Esophagus mucosa (tissue), 1 donor: ENCODE measurements around the gene CTDSPL. TPM values are rescaled to one million over a fixed set of nuclear protein-coding genes. Genes with fewer than 3 reads are reported as not detected.

ENCODE experiments used
- ATAC-seq: fragments of 200-7000 bp; cut with Tn5 transposase; one replicate; pipeline ENCODE4 v1.9.1; 2020
- total RNA-seq: library from RNA; stranded (reverse); gene quantifications from one replicate; pipeline ENCODE4 v1.2.4, GENCODE V29; 2023
- donor health status: DM: yes; HTN: yes; CAD: no.

The CTDSPL gene
- total RNA-seq, 1 donor from 2014 or later, result 27.2 TPM

GRCh38 chr3:37988931-37989525, 127.3 kb downstream of the CTDSPL start:
- ATAC-seq, result no peak

DNA sequence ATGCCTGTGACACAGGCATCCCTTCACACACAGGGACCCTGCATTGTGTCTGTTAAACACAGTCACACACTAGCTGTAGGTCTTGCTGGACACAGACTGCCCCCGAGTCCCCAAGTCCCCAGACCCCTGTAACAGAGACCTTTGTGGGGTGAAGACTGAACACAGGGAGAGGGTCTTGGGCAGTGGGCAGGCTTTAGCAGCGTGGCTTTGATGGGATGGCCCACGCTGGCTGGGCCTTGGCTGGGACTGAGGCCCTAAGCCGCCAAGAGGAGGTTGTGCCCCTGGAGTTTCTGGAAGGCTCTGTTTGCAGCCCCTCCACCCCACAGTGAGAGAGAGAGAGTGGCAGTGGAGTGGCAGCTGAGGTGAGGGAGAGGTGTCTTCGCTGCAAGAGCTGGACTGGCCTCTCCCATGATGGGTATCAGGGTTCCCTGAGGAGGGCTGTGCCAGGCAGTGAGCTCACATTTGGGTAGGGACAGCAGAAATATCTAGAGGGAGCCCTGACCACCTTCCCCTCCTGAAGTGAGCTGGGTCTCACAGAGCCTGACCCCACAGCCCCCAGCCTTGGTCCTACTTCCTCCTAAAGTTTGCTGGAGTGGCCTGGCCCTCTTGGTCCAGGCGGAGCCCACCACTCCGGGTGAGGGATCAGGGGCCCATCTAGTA, 128.3 kb downstream of the CTDSPL start:
- ATAC-seq, result no peak

DNA sequence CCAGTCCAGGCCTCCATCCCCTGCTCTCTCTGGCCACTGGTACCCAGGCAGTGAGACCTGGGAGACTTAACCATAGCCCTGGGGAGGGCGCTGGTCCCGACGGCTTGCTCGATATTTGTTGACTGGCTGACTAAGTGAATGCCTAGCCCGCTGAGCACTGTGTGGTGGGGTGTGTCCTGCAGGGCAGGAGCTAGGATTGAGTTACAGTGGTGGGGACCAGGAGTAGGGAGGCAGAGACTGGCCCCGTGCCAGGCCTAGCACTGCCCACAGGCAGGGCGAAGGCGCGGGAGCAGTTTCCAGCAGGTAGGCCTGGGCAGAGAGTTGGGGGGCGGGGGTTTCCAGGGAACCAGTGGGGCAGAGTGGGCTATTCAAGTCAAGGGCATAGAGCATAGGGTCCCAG, 128.8 kb downstream of the CTDSPL start, which contains the start of gene VILL:
Gene VILL, plus strand, starts transcription at position 260 of the 400 bp plus-strand sequence. CDS start 2,887 bp downstream, outside the sequence.
- ATAC-seq, result peak; percentile 31

GRCh38 chr3:37991109-37991508, 129.4 kb downstream of the CTDSPL start:
- ATAC-seq, result no peak

GRCh38 chr3:37991823-37992222, 130.1 kb downstream of the CTDSPL start:
- no peak for ATAC-seq

DNA sequence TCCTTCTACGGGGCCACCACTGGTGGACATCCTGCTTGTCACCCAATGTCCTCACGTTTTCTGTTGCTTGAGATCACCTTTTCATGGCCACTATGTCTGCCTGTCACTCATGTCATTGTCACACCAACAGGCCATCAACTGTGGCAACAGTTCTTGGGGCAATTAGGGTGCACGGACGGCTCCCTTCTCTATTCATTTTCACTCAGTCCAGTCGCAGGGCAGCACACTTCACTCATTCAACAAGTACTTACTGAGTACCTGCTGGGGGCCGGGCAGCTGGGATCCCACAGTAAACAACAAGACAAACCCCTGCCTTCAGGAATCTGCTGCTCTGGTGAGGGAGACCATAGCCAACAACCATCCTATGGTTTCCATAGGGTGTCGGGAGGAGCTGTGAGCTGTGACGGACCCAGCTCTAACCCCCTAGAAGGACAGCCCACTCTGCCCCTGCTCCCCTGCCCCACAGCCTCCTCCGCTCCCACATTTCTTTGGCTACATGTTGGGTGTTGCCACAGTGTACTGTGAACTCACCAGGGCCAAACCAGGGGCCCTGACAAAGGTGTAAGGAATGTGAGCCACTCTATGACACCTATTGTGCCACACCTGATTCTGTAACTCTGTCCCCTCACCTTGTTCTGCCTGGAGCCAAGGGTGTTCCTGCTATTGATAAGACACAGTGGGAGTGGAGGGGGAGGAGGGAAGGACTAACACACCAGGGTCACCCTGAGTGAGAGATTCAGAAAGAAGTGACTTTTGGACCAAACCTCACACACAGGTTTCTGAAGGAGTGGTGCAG, 130.8 kb downstream of the CTDSPL start:
- peak; percentile 78 for ATAC-seq

- ATAC-seq, result no peak
Observed at GRCh38 chr3:37993067-37993455, 131.4 kb downstream of the CTDSPL start.

GRCh38 chr3:37993460-37993819, 131.8 kb downstream of the CTDSPL start:
- ATAC-seq, result no peak

GRCh38 chr3:37993820-37994638, 132.3 kb downstream of the CTDSPL start:
- ATAC-seq, result peak; percentile 16

GRCh38 chr3:37994639-37994972, 132.9 kb downstream of the CTDSPL start:
- no peak for ATAC-seq

DNA sequence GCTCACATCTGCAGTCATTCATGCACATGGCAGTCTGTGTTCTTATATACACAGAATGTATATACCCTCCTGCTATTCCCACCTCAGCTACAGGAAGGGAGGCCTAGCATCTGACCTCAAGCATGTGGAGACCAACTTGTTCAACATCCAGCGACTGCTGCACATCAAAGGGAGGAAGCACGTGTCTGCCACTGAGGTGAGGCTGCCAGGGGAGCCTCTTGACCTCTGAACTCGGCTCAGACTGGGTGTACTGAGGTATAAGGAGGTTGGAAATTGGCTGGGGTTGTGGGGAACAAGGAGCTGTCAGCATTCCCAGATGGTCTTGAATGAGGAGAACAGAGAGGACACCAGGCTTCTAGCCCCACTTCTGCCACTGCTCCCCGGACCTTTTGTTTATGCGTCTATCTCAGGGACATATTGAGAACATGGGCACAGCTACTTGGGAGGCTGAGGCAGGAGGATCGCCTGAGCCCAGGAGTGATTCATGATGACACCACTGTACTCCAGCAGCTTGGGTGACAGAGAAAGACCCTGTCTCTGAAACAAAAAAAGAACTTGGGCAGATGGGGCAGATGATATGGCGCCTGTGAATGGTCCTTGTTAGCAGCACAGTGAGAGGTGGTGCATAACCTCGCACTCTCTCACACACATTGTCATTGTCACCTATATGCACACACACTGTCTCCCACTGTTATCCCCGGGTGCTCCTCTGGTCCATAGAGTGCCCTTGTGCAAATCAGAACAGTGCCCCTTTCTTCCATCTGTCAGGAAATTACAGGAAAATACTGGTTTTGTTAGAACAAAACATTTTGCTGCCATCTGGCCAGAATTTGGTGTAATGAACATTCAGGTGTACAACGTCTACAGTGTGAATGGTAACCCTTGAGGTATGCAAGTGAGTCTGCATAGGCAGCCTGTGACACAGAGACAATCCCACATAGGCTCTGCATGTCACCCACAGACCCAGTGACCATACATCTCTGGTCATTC, 134.3 kb downstream of the CTDSPL start:
- ATAC-seq, result no peak

DNA sequence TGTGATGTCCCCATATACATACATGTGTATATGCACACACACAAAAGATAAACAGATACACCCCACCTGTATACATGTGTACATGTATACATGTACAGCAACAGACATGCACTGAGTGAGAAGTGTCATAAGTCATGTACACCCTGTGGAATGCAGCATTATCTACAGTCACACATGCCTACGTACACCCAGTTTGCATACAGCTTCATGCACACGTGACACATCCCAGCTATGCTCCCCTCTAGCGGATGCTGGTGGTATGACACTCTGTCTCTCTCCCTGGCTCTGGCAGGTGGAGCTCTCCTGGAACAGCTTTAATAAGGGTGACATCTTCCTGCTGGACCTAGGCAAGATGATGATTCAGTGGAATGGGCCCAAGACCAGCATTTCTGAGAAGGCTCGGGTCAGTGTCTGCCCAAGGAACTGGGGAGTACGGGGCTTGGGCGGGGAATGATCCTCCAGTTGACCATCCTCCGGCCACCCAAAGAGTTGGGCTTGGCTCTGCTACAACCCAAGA, 135.2 kb downstream of the CTDSPL start:
- peak; percentile 77 for ATAC-seq

DNA sequence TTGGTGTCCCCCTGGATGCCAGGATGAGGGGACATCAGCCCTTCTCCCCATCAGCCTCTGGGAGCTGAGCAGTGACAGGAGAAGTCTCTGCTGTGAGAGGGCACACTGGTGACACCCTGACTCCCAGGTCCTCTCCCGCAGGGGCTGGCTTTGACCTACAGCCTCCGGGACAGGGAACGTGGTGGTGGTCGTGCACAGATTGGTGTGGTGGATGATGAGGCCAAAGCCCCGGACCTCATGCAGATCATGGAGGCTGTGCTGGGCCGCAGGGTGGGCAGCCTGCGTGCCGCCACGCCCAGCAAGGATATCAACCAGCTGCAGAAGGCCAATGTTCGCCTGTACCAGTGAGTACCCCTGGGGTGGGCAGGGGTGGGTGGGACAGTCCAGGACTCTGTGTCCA, 135.7 kb downstream of the CTDSPL start:
- ATAC-seq, result no peak

- ATAC-seq, result no peak
Observed at GRCh38 chr3:37997791-37998370, 136.2 kb downstream of the CTDSPL start.

- ATAC-seq, result no peak
Observed at GRCh38 chr3:37999836-38000235, 138.2 kb downstream of the CTDSPL start.

DNA sequence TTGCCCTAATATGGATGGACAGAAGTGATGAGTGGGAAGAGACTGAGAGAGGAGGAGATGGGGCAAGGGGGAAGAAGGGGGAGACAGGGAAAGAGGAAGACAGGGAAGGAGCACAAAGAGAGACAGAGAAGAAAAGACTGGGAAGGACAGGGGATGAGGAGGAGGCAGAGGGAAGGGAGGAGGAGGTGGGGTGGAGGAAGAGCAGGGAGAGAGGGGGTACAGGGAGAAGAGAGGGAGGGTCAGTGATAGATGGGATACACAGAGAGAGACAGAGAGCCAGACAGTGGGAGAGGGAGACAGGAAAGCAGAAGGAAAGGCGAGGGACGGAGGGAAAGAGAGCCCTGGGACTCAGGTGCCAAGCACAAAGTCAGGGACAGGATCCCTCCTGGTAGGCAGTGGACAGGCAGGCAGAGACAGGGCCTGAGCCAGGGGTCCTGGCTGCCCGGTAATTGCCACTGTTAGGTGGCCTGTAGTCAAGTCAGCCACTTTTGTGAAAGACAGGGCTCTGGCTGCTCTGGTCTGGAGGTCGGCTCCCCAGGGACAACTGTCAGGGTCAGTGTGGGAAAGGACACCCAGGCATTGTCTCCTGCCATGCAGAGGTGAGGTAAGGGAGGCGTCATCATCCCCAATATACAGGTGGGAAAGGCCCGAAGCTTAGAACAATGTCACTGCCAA, 138.7 kb downstream of the CTDSPL start:
- no peak for ATAC-seq

GRCh38 chr3:38000965-38001455, 139.3 kb downstream of the CTDSPL start:
- no peak for ATAC-seq

DNA sequence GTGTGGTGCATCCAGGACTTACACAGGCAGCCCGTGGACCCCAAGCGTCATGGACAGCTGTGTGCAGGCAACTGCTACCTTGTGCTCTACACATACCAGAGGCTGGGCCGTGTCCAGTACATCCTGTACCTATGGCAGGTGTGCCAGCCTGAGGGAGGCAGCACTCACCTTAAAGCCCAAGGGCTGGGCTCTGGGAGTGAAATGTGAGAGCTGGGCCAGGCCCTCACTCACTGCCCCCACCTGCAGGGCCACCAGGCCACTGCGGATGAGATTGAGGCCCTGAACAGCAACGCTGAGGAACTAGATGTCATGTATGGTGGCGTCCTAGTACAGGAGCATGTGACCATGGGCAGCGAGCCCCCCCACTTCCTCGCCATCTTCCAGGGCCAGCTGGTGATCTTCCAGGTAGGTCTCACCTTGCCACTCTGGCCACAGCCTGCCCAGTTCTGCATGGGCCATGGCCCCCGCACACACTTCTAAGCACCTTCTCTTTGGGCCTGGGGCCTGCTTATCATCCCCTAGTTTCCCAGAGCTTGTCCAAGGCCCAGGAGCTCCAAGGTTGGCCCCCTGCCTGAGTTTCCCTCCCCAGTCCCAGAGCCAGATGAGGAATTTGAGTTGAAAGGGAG, 139.9 kb downstream of the CTDSPL start:
- no peak for ATAC-seq

DNA sequence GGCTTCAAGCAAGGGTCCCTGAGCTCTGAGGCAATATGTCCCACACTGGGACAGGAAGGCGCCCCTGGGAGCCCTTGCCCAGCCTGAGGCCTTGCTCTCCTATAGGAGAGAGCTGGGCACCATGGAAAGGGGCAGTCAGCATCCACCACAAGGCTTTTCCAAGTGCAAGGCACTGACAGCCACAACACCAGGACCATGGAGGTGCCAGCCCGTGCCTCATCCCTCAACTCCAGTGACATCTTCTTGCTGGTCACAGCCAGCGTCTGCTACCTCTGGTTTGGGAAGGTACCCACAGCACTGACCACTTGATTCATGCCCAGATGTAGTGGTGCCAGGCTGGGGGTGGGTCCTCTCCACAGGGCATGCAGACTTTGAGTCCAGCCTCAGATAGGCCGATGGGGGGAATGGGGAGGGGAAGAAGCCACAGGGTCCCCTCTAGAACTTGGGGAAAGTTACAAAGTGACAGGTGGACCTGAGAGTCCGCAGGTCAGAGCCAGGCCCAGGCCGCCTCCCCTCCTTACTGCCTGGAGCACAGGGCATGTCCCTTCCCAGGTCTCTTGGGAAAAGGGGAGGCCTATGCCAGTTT, 140.7 kb downstream of the CTDSPL start:
- no peak for ATAC-seq
